ENCODE results near the gene TIPARP. TPM values are rescaled to one million over a fixed set of nuclear protein-coding genes. Genes with fewer than 3 reads are reported as not detected.

Gene TIPARP
- total RNA-seq, 2 experiments from 2014 or later: 10.0 to 13.4 TPM

GRCh38 chr3:156665291-156665690 is 9.1 kb upstream of the TIPARP start:
- DNase-seq (ENCODE audit: low spot score): no peak
- Histone ChIP-seq H3K4me1 (ENCODE audit: insufficient read depth, low read length, poor library complexity, severe bottlenecking) (peaks cover 14% of the 10 kb centered on the region), H3K27ac (ENCODE audit: low read depth, low read length, poor library complexity, severe bottlenecking) (no peak overlapping the region), H3K36me3 (ENCODE audit: insufficient read depth, low read length) (no peaks in the 10 kb centered on the region), H3K4me2 (ENCODE audit: low read length) (peak overlapping the region; percentile 28; the same call in 1 of the 2 replicates), H3K79me2 (ENCODE audit: insufficient read depth, low read depth, low read length) (no peaks in the 10 kb centered on the region), H2AFZ (ENCODE audit: low read length) (peak overlapping the region; percentile 54; the same call in 1 of the 2 replicates), H3K9me3 (ENCODE audit: low read length) (no peaks in the 10 kb centered on the region), H4K20me1 (ENCODE audit: insufficient read depth, low read length) (no peaks in the 10 kb centered on the region), H3K9me2 (ENCODE audit: insufficient read depth, low read length) (no peaks in the 10 kb centered on the region), H3K4me3 (ENCODE audit: low read depth, low read length, poor library complexity, severe bottlenecking) (no peak overlapping the region)
- POLR2A ChIA-PET: interaction anchor here (0.8 to 2.3 kb wide), 7 partner anchors 9 to 111 kb away, joined by 3 to 15 read pairs (median 6); partner anchors contain the start of genes SSR3 and TIPARP
- CTCF ChIA-PET (ENCODE audit: unreplicated experiment): no interaction called here
- TF ChIP-seq EZH2phosphoT487 (IDR thresholded peaks at IDR 0.05; ENCODE audit: borderline replicate concordance, low read depth, low read length): no peak
- TF ChIP-seq CTCF (conservative IDR thresholded peaks at IDR 0.05; ENCODE audit: low read length): no peak
- intact Hi-C loops (cut with micrococcal nuclease; ENCODE audit: unreplicated experiment): no loop called here
- no TSS peak for BruUV-seq (replicated peaks)

GRCh38 chr3:156666073-156666472 is 8.3 kb upstream of the TIPARP start:
- Histone ChIP-seq H3K4me3 (ENCODE audit: low read depth, low read length, poor library complexity, severe bottlenecking) (no peak overlapping the region), H2AFZ (ENCODE audit: low read length) (no peak overlapping the region), H4K20me1 (ENCODE audit: insufficient read depth, low read length) (no peaks in the 10 kb centered on the region), H3K36me3 (ENCODE audit: insufficient read depth, low read length) (no peaks in the 10 kb centered on the region), H3K9me3 (ENCODE audit: low read length) (no peaks in the 10 kb centered on the region), H3K4me1 (ENCODE audit: insufficient read depth, low read length, poor library complexity, severe bottlenecking) (peaks cover 14% of the 10 kb centered on the region), H3K9me2 (ENCODE audit: insufficient read depth, low read length) (no peaks in the 10 kb centered on the region), H3K27ac (ENCODE audit: low read depth, low read length, poor library complexity, severe bottlenecking) (no peak overlapping the region), H3K4me2 (ENCODE audit: low read length) (no peak overlapping the region), H3K79me2 (ENCODE audit: insufficient read depth, low read depth, low read length) (no peaks in the 10 kb centered on the region)
- intact Hi-C loops (cut with micrococcal nuclease; ENCODE audit: unreplicated experiment): no loop called here
- ChIA-PET CTCF (ENCODE audit: unreplicated experiment) (no interaction called here), POLR2A (interaction anchor here (0.6 to 2.5 kb wide), 3 partner anchors 12 to 626 kb away, joined by 3 to 9 read pairs (median 8); no protein-coding TSS in a partner anchor)
- DNase-seq (ENCODE audit: low spot score): no peak
- TF ChIP-seq EZH2phosphoT487 (IDR thresholded peaks at IDR 0.05; ENCODE audit: borderline replicate concordance, low read depth, low read length) (no peak), CTCF (conservative IDR thresholded peaks at IDR 0.05; ENCODE audit: low read length) (no peak)
- no TSS peak for BruUV-seq (replicated peaks)

- CTCF ChIA-PET (ENCODE audit: unreplicated experiment): interaction anchor here (1.1 kb wide), 1 partner anchor 434 kb away, joined by 3 read pairs; no protein-coding TSS in a partner anchor
- TF ChIP-seq EZH2phosphoT487 (IDR thresholded peaks at IDR 0.05; ENCODE audit: borderline replicate concordance, low read depth, low read length) (no peak), CTCF (conservative IDR thresholded peaks at IDR 0.05; ENCODE audit: low read length) (no peak)
- POLR2A ChIA-PET: interaction anchor here (1.1 to 2.5 kb wide), 3 partner anchors 10 to 23 kb away, joined by 5 to 9 read pairs (median 8); no protein-coding TSS in a partner anchor
- no peak for DNase-seq (ENCODE audit: low spot score)
- H3K36me3 ChIP-seq (ENCODE audit: insufficient read depth, low read length): no peaks in the 10 kb centered on the region
- H3K4me2 ChIP-seq (ENCODE audit: low read length): no peak overlapping the region
- no peaks in the 10 kb centered on the region for H4K20me1 ChIP-seq (ENCODE audit: insufficient read depth, low read length)
- H3K79me2 ChIP-seq (ENCODE audit: insufficient read depth, low read depth, low read length): no peaks in the 10 kb centered on the region
- 0 out of 2 replicates have a peak overlapping the region, but pooled peaks have one; percentile 11 for H2AFZ ChIP-seq (ENCODE audit: low read length)
- peaks cover 14% of the 10 kb centered on the region for H3K4me1 ChIP-seq (ENCODE audit: insufficient read depth, low read length, poor library complexity, severe bottlenecking)
- no peak overlapping the region for H3K4me3 ChIP-seq (ENCODE audit: low read depth, low read length, poor library complexity, severe bottlenecking)
- no peaks in the 10 kb centered on the region for H3K9me3 ChIP-seq (ENCODE audit: low read length)
- H3K9me2 ChIP-seq (ENCODE audit: insufficient read depth, low read length): no peaks in the 10 kb centered on the region
- no peak overlapping the region for H3K27ac ChIP-seq (ENCODE audit: low read depth, low read length, poor library complexity, severe bottlenecking)
- intact Hi-C loops (cut with micrococcal nuclease; ENCODE audit: unreplicated experiment): no loop called here
- no TSS peak for BruUV-seq (replicated peaks)
These were observed 6.2 kb upstream of the TIPARP start for GRCh38 chr3:156668073-156668763.

Data from OCI-LY7 (cell line).